Urothelium cell line (cell line): Measurements from ENCODE around the gene IGFLR1.

Experiments
- DNase-seq: peaks from one replicate; pipeline ENCODE4 v3.0.0; 2011; ENCODE audit warnings: low spot score, mixed read lengths
- FAIRE-seq: peaks from 2 replicates; lab custom pipeline; 2011; peaks lifted over from hg19 to GRCh38; lab: Jason Lieb, UNC

Gene IGFLR1

GRCh38 chr19:35756377-35757230 lies 14.4 kb upstream of the IGFLR1 start, which contains the start of gene HSPB6:
Gene HSPB6 (minus strand): TSS chr19:35757029. CDS start chr19:35757008, 21 bp downstream.
- FAIRE-seq (no peak), DNase-seq (no peak)

- no peak for FAIRE-seq
- DNase-seq = no peak
These were observed 13.5 kb upstream of the IGFLR1 start for GRCh38 chr19:35755550-35756376.

GRCh38 chr19:35755131-35755549 lies 12.9 kb upstream of the IGFLR1 start:
- DNase-seq (no peak), FAIRE-seq (no peak)

- FAIRE-seq (no peak), DNase-seq (no peak)
These were observed 12.3 kb upstream of the IGFLR1 start for GRCh38 chr19:35754370-35755130.

- DNase-seq = no peak
- no peak for FAIRE-seq
These were observed 11.6 kb upstream of the IGFLR1 start for GRCh38 chr19:35753634-35754369.

- FAIRE-seq (no peak), DNase-seq (no peak)
These were observed 10.6 kb upstream of the IGFLR1 start for GRCh38 chr19:35752746-35753350.

GRCh38 chr19:35751839-35752745 lies 9.8 kb upstream of the IGFLR1 start:
- DNase-seq (no peak), FAIRE-seq (no peak)

GRCh38 chr19:35750167-35750566 lies 7.9 kb upstream of the IGFLR1 start:
- DNase-seq (no peak), FAIRE-seq (no peak)

GRCh38 chr19:35748106-35749020 lies 6.1 kb upstream of the IGFLR1 start, which contains the start of gene LIN37:
Gene LIN37 (plus strand): TSS chr19:35748576. CDS start chr19:35748725, 149 bp downstream.
- FAIRE-seq = peak; percentile 20
- DNase-seq = peak; percentile 97

GRCh38 chr19:35746531-35746930 lies 4.3 kb upstream of the IGFLR1 start:
- FAIRE-seq (no peak), DNase-seq (no peak)

- FAIRE-seq (no peak), DNase-seq (no peak)
These were observed 3.8 kb upstream of the IGFLR1 start for GRCh38 chr19:35746087-35746462.

- DNase-seq = peak; percentile 96
- FAIRE-seq = no peak
These were observed 3.3 kb upstream of the IGFLR1 start, which contains the start of the genes PSENEN and U2AF1L4 for GRCh38 chr19:35745328-35746086. Gene PSENEN (plus strand): TSS chr19:35745651. CDS start chr19:35745931, 280 bp downstream. Gene U2AF1L4 (minus strand): TSS chr19:35745418. CDS start chr19:35745391, 27 bp downstream.

GRCh38 chr19:35744430-35745327 lies 2.4 kb upstream of the IGFLR1 start:
- FAIRE-seq (no peak), DNase-seq (peak; percentile 93)

- no peak for DNase-seq
- no peak for FAIRE-seq
These were observed 1.6 kb upstream of the IGFLR1 start for GRCh38 chr19:35743640-35744429.

GRCh38 chr19:35741203-35741515 lies 1.1 kb downstream of the IGFLR1 start:
- DNase-seq (no peak), FAIRE-seq (no peak)
